Stimulated activated CD4-positive, alpha-beta T cell treated with anti-CD3 and anti-CD28 coated beads, TNF-alpha, amount 100 ng/mL, for 48 hours (primary cell): ENCODE data around the gene POU3F3.

Source experiments
- DNase-seq, 3 donors: peaks; one replicate each; pipeline ENCODE4 v3.0.0-alpha.2; 2020; ENCODE audit warnings: low read depth in 3 of 3

Gene POU3F3

DNA sequence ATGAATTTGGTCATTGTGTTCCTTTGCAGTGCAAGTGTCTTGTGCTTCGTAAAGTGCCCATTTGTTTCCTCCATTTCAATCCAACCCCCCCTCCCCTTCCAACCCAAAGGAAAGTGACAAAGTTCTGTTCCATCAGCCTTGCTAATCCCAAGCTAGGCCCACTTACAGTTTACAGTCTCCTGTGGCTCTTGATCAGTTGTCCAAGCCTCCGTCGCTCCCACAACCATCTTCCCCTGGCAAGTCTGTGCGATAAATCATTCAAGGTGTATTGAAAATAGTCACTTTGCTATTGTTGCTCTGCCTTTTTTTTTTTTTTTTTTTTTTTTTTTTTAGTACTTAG lies 6.5 kb downstream of the POU3F3 start:
- no peak for DNase-seq

DNA sequence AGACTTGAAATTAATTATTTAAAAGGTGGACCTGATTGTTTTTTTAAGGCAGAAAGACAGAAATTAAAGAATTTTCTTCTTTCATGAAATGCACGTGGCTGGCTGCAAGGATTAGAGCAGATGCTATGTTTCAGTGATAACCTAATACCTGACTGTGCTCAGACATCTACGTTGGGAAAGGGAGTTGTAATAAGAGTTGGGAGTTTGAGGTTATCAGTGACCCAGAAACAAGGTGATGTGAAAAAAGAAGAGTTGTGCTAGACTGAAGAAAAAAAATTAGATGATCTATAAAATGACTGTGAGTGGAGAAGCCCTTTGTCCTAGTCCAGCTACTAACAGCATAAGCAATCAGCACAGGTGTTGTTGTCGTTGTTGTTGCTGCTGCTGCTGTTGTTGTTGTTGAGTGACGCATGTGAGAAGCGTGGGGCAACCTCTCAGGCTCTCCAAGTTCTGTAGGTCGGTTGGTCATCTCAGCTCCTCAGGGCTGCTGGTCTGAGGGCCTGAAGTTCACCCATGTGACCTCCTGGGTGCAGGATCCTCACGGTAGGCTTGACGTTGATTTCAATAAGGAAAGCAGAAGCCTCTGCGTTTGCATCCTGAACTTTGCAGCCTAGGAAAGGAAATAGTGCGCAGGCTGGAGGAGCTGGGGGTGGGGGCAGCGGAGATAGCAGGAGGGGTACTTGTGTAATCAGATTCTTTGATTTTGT lies 7.6 kb downstream of the POU3F3 start:
- DNase-seq, result no peak

DNA sequence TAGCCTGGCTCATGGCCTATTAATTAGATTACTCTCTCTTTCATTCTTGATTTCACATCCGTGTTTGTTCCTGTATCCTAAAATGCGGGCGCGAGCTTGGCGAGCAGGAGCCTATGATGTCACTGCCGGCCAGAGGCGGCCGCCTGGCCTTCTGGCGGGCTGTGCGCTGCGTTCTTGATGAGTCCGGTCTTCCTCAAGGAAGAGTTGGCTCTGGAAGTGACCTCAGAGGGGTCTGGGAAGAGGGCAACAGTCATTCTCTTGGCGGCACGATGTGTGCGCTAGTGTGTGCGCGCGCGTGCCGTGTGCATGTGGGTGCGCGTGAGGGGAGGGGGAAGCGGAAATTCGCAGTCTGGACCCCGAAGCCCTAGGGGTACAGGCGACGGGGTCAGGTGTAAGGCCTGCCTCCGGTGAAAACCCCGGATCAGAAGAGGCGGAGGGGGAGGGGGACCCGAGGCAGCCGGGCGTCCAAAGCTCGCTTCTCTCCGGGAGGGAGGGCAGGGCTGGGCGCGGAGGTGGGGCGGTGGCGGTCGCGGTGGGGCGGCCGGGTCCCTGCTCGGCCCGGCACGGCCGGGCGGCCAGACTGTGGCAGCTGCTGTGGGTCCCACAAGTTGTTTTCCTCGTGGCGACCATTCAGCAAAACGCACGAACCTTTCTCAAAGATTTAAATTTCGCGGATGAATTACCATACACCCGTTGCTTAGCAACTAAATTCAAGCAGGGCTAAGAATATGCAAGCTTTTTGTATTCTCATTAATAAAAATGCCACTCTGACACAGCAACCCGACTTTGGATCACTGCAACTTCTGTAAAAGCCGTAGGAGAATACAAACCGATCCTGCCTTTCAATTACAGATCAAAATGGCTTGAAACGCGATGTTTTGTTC lies 8.4 kb downstream of the POU3F3 start:
- no peak for DNase-seq

DNA sequence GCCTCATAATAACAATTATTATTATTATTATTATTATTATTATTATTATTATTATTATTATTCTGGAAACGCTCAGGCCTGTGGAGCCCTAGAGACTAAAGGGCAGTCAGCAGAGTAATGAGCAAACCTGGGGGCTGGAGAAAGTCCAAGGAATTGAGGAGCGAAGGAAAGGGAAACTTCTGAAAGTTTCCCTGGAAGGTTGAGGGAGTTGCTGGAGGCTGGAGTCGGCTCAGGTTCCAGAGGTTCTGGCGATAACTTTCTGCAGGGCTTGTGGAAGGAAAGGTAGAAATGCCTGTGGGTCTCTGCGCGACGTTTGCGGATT lies 9.2 kb downstream of the POU3F3 start:
- no peak for DNase-seq

DNA sequence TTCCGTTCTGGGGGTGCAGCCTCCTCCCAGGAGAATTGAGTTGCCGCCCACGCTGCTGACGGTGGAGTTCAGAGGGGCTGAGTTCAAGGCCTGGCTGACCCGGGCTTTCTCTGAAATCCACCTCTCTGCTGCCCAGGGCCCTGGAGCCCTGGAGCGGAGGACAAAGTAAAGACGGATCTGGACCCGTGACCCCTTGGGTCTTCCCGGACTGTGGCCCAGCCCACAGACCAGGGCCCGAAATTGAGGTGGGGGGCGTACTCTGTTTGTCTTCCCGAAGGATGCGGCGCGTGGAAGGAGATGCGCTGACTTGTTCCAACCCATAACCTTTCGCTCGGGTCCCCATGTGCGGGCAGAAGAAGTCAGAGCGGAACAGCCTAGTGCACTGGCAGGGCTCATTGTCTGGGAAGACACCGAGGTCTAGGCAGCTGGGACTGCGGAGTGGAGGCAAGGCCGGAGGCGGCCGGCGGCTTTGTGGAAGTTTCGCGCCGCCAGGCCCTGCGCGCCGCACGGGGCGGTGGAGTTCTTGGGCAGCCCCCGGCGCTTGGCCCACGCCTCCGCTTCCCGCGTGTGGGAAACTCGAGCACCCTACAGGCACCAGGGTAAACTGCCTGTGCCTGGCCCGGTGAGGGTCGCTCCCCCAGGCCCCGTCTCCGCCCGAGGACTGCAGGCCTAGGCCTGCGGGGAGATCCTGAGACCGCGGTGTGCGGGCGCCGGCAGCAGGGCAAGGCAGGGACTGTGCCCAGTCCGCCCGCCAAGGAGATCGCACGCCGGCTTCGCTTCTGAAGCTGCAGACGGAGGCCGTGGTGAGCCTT lies 9.8 kb downstream of the POU3F3 start:
- no peak for DNase-seq

DNA sequence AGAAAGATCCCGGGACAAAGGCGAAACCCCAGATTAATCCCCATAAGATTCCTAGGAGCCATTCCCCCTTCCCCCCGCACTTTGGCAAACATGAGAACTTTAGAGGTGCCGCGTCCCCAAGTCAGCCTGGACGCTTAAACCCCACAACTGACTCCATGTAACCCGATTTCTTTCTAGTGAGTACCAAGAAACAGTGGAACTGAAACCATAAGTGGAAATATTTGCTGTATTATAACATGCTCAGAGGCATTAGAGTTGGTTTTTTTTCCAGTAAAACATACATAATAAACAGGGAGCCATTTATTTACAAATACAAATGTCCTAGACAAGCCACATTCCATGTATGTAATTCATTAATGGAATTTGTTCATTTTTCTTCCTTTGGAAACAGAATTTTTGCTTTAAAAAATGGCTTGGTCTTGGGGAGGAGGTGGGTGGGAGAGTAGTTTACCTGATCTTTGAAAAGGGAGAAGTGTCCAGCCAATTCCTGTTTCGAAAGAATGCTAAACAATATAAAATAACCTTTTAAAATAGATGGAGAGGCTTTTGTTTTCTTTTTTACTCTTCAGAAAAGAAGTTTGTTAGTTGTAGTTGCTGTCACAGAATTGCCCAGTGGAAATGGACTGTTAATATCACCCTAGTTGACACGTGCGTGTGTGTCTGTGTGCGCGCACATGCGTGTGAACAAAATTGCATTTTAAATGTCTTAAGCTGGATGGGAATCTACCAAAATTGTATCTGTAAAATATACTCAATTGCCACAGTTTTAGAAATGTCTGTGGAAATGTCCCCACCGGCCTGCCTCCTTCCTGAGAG lies 10.6 kb downstream of the POU3F3 start:
- DNase-seq, result no peak

DNA sequence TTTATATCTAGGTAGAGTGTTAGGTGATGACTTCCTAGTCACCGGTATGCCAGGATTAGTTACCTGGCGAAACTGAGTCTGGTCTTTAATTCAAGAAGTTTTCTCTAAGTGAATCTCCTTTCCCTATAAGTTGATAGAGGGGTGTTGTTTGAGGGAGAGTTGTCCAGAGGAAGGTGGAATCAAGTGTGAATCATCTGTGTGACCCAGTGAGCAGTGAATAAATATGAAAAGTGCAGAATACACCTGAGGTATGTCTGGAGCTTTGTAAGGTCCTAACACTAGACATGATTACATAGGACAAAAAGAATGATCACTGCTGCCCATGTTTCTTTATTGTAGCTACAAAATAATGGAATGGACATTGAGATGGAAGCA lies 11.2 kb downstream of the POU3F3 start:
- no peak for DNase-seq

DNA sequence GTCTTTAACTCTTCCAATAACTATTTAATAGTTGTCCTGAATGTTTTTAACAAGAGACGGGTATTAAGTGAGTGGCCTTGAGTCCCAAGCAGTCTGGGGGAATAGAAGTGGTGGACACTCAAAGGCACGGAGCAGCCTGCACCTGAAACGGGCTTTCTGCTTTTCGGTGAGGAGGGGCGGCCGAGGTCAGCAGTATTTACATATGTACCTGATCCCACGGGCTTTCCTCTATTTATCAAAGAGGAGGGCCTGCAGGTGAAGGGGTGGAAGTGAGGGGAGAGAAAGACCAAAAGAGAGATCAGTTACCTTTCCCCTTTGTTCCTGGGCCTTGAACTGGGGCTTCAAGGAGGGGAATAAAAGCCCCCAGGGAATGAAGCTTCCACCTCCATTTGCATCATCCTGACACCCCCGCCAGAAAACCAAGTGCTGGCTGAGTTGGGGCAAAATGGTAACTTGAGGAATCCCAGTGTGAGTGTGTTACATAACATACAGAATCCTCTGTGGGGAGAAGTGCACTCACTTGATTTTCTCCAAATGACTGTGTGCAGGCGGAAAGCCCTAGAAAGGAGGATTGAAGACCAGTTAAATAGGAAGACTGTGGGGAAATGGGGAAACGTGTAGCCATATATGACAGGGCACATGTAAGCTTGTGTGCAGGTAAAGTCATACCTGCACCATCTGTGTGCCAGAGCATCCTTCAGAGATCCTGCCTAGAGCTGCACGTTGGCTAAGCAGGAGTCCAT lies 12.4 kb downstream of the POU3F3 start:
- no peak for DNase-seq

DNA sequence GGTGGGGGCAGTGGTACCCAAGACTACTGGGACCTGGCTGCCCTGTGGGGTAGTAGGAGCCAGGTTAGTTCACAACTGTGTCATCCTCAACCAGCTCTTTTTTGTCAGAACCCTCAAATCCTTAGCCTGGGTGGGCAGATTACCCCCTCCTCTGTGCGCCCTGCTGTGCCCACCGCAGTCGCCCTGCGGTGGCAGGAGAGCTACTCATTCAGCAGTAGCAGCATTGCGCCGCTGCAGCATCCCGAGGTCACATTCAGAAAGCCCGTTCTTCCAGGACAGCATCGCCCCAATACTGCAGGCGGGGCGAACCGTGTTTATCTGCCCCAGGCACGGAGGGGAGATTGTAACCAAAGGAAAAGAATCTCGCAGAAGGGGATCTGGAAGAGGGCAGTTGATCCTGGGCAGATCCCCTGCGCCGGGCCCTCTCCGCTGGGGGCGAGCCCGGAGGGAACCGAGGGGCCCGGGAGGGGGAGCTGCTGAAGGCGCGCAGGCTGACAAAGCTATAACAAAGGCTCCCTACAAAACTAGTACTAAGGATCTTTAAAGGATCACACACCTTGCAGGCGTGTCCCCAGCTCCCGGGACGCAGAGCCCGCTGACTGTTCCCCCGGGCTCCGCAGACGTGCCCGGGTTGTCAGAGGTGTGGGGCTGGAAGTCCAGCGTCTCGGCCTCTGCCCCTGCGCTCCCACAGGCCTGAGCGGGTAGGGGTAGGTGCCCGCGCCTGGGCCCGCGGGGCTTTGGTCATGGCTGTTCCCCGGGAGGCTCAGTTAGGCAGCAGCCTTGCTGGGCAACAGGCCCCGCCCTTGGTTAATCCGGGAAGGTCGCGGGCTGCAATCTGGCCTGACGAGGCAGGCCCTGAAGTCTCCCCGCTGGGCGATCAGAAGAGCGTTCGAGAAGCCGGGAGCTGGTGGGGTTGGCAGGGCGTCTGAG lies 13.2 kb downstream of the POU3F3 start:
- DNase-seq, result no peak

DNA sequence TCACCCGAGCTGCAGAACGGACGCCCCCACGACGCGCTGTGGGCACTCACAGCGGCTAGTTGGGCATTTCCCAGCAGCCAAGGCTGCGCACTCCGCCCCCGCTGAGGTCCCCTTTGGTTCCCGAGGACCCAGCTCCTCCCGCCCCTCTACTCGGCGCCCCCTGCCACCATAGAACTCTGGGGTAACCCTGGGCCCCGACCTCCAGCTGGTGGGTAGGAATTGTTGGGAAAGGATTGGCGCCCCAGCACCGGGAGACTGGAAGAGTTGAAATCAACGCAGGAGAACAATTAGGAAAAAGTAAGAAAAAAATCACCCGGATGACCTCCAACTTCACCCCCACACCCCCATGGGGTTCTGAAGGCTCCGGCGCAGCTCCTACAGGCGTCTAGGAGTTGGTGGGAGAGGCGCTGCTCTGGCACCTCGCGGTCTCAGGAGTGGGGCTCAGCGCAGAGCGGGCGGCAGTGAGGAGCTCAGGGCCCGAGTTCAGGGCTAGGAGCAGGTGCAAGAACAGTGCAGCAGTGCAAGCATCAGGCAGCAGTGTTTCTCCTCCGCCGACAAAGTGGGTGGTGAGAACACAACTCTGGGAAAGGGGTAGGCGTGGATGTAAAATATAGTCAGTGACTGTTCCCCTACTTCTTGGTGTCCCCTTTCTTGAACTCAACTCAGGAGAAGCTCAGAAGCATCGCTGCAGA lies 14.0 kb downstream of the POU3F3 start:
- no peak for DNase-seq

DNA sequence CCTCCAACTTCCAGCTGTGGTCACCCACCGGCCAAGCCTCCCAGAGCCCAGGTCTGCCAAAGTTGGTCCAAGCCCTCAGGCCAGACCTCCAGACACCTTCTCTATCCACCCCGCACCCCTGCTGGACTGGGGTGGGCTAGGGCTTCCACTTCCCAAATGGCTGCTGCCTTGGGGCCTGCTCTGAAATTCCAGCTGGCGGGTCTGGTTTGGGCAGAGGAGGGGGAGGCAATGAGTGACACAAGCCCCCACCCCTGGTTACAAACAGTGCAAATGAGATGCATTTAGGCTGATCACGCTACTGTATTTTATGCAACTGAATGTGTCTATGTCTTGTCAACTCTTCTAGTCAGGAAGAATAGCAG lies 14.6 kb downstream of the POU3F3 start:
- no peak for DNase-seq

DNA sequence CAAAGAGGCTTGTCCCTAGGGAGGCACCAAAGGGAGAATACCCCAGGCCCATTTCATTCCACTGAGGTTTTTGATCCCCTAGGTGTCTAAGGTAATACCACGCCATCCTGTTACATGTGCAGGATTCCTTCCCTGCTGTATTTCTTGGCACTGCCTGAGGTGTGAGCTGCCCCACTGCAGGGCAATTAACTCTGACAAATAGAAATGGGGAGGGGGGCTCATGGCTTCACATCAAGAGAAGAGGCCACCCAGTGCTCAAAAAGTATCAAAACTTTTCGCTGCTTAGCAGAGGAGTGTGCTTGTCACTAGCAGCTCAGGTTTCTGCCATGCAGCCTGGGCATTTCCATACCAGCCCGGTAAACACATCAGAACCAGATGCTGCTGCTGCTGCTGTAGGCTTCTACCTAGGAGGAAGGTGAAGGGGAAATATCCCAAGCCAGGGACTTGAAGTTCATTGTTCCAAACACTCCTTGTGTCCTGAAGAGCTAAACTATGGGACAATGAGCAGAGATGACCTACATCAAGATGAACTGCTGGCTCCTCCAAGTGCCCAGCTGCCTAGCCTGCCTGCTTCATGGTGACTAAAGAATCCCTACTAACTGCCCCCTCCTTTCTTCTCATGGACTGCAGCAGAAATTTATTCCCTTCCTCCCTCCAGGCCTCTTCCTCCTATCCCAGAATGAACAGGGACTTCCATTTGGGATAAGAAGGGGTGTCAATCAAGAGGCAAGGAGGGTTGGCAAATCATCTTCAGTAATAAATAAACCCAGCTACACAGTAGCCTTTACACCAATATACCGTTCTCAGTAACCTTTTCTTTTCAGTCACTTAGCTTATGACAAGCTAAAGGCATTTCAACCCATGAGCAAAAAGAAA lies 16.4 kb downstream of the POU3F3 start:
- DNase-seq, result no peak

DNA sequence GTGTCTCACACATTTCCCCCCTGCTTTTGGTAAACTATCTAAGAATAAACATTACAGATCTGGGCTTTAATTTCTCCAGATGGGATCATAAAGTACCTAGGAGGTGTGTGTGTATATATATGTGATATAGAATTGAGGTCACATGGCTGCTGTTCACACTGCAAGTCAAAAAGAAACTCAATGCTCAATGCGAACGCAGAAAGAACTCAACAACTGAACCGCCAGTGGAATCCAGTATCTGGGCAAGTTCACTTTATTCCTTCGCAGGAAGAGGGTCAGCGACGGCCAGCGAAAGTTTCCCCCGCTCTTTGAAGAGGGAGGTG lies 17.7 kb downstream of the POU3F3 start:
- DNase-seq, result no peak

DNA sequence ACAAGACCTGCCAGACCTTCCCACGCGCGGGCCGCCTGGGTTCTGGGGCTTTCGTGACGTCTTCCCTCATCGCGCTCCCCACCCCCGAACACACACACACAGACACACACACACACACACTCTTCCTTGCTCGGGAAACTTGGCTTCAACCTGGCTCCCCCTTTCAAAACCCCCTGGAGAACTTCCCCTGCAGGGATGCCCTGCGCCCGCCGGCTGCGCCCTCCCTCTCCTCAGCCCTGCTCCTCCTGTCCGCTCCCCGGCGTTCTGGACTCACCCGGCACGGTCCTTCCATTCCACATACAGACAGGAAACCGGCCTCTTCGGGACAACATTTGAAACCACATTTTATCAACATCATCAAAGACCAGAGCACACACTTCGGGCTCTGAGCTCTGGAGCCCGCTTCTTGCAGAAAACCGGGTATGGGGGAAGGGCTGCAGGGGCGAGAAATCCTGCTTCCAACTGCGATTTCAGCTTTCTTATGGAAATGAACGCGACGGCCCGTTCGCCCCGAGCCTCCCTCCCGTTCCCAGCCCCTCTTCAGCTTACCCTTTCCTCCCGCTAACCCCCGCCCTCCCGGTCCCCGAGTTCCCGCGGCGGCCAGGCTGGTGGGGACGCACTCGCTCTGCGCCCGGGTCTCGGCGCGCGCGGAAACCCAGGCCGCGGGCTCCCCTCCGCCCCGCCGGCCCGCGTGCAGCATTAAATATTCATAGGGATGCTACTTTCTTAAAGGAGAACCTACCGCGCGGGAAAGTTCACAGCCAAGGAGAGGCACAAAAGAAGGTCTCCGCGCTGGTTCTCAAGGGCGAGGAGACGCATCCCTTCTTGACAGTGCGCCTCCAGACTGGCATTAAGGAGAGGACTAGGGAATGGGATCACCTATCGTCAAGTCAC lies 18.3 kb downstream of the POU3F3 start:
- DNase-seq, result no peak

DNA sequence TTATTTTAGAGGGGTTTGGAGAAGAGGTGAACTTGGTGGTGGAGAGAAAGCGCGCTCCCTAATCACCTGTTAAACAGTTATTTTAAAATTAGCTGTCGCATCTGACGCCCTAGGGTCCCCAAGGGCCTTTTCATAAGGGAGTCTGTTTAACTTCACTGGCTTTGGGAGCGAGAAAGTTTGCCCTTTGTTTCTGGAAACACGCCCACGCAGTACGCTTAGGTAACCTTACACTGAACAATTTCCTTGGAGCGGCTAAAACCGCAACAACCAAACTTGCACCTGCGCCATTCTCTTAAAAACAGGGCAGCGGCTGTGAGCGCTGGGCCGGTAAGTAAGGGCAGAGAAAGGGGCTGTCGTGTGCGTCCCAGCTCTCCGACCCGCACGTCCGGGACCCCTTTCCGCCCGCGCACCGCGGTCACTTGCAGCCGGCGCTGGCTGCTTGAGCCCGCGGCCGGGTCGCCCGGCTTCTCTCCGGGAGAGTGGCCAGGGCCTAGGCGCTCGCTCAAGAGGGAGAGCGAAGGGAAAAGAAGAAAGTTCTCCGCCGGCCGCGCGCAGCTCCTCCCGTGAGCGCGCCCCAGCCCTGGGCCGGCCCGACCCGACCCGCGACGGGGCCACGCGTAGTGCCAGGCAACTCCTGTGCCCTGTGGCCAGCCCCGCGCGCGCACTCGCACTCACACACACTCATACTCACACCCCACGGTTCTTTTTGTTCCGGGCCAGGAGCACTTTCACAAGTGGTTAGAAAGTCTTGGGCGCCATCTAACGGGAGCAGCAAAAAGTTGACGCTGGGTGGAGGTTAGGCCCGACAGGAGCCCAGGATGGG lies 19.2 kb downstream of the POU3F3 start:
- no peak for DNase-seq

DNA sequence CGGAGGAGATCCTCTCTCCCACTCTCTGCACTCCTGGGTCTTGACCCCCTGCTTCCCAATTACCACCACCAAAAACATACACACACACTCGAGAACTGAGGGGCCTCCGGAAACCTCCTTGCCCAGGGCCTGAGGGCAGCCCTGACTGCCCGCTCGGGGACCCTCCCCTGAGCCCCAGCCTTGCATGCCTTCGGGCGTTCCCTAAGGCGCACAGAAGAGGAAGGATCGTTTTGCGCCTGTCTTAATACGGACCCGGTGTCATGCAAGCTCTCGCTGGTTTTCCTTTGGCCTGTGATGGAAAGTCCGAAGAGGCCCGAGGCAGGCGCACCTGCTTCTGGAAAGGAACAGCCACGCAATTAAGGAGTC lies 19.8 kb downstream of the POU3F3 start:
- DNase-seq, result no peak

DNA sequence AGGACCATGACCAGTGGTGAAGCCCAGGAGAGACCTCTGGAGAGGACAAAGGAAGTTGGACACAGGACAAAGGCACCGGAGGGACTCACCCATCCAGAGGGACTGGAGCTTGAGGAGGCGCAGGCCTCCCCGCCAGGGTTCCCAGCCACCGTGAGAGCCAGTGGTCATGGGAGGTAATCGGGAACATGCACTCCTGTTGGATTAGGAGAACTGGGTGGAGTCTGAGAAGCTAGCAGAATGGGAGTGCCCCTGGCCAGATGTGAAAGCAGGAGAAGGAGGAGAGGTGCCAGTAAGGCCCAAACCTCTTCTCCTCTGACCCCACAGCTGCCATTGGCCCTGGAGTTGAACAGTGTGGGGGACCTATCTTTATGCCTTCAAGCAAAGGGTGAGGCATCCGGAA lies 20.3 kb downstream of the POU3F3 start:
- DNase-seq, result no peak
